MCF 10A (cell line): ENCODE measurements around the gene TAPBPL. TPM values are rescaled to one million over a fixed set of nuclear protein-coding genes. Genes with fewer than 3 reads are reported as not detected.
A peak's percentile ranks its signal among the peaks of the same experiment; 100 is the strongest.
"Not testable (repeated sequence)": the region's sequence is repeated elsewhere in the genome, so short reads cannot be mapped to it uniquely, and the experiment has no call there.

ENCODE experiments used
- BruUV-seq: library from RNA; stranded (reverse); fragments of 400-500 nt; replicated peaks from 2 replicates; lab custom pipeline; 2021; lab: Mats Ljungman, UMichigan
- CTCF ChIA-PET: fragments of 300-600 bp; sonication (Branson Sonifier 250); formaldehyde crosslinking; extraction: SDS; loops from one replicate; lab custom pipeline; 2021; ENCODE audit warnings: antibody characterized with exemption, inconsistent platforms; lab: Yijun Ruan, JAX
- POLR2A ChIA-PET: fragments of 300-600, 350-650 bp; sonication (Branson Sonifier 250); formaldehyde crosslinking; extraction: SDS; loops from one replicate; lab custom pipeline; 2020; ENCODE audit warnings: antibody characterized with exemption, inconsistent platforms; lab: Yijun Ruan, JAX
- DNase-seq: peaks from one replicate; pipeline ENCODE4 v3.0.0-alpha.2; 2018; ENCODE audit not compliant: unreplicated experiment
- H3K27ac Mint-ChIP-seq: one replicate; pipeline ENCODE4 v1.8.0; 2022; ENCODE audit warnings: mild to moderate bottlenecking, low read depth, mixed read lengths; ENCODE audit not compliant: unreplicated experiment
- H3K27me3 Mint-ChIP-seq: one replicate; pipeline ENCODE4 v1.8.0; 2022; ENCODE audit warnings: mixed read lengths; ENCODE audit not compliant: insufficient read depth, unreplicated experiment
- H3K36me3 Mint-ChIP-seq: one replicate; pipeline ENCODE4 v1.8.0; 2022; ENCODE audit warnings: mild to moderate bottlenecking, moderate library complexity, mixed read lengths; ENCODE audit not compliant: insufficient read depth, unreplicated experiment
- H3K4me1 Mint-ChIP-seq: one replicate; pipeline ENCODE4 v1.8.0; 2022; ENCODE audit warnings: mixed read lengths; ENCODE audit not compliant: insufficient read depth, unreplicated experiment
- H3K4me3 Mint-ChIP-seq: one replicate; pipeline ENCODE4 v1.8.0; 2022; ENCODE audit warnings: mild to moderate bottlenecking, moderate library complexity, mixed read lengths; ENCODE audit not compliant: unreplicated experiment
- H3K9me3 Mint-ChIP-seq: one replicate; pipeline ENCODE4 v1.8.0; 2022; ENCODE audit warnings: mixed read lengths; ENCODE audit not compliant: unreplicated experiment
- CTCF ChIP-seq: fragments of 200-600 bp; IDR thresholded peaks from one replicate; pipeline ENCODE4 v1.8.0; 2022; ENCODE audit warnings: antibody characterized with exemption, mild to moderate bottlenecking; ENCODE audit not compliant: unreplicated experiment
- intact Hi-C: fragments of 100-400 bp; cut with micrococcal nuclease; formaldehyde crosslinking; loops from 2 replicates; pipeline ENCODE4 v1.14.1; 2022
- total RNA-seq: library from RNA; stranded (reverse); gene quantifications from 2 replicates; pipeline ENCODE4 v1.2.3, GENCODE V29; 2022

TAPBPL gene
- total RNA-seq, 1 experiment from 2014 or later, result 8.1 TPM

- TF ChIP-seq CTCF, result no peak
- peaks cover 19% of the 10 kb centered on the region for H3K36me3 Mint-ChIP-seq
- peak within 1 kb of the TSS; percentile 72 for H3K4me3 Mint-ChIP-seq
- no peaks in the 10 kb centered on the region for H3K9me3 Mint-ChIP-seq
- ChIA-PET POLR2A (interaction anchor here (0.7 to 4.3 kb wide), 35 partner anchors 8 to 492 kb away, joined by 3 to 59 read pairs (median 4); partner anchors contain the start of genes GAPDH, LTBR, MRPL51 and SCNN1A), CTCF (interaction anchor here (0.8 to 3.3 kb wide), 9 partner anchors 16 to 136 kb away, joined by 3 to 18 read pairs (median 3); no protein-coding TSS in a partner anchor)
- H3K4me1 Mint-ChIP-seq, result peaks cover 13% of the 10 kb centered on the region
- peak; percentile 96 for DNase-seq
- intact Hi-C loops, result loop anchor here (2.0 kb wide), 1 partner anchor 64 kb away; the partner anchor contains the start of gene GAPDH
- peak within 1 kb of the TSS; percentile 87 for H3K27ac Mint-ChIP-seq
- H3K27me3 Mint-ChIP-seq, result no peaks in the 10 kb centered on the region
- BruUV-seq, result no TSS peak
Observed at GRCh38 chr12:6470375-6471163, 18.7 kb downstream of the TAPBPL start, which contains the start of gene VAMP1. VAMP1 (minus strand) TSS chr12:6470677; CDS start chr12:6470531, 146 bp downstream.

- Mint-ChIP-seq H3K27ac (no peak overlapping the region), H3K36me3 (peaks cover 19% of the 10 kb centered on the region), H3K27me3 (no peaks in the 10 kb centered on the region), H3K4me1 (peaks cover 19% of the 10 kb centered on the region), H3K9me3 (no peaks in the 10 kb centered on the region), H3K4me3 (no peak overlapping the region)
- intact Hi-C loops, result loop anchor here (2.0 kb wide), 1 partner anchor 63 kb away; the partner anchor contains the start of gene GAPDH
- ChIA-PET POLR2A (interaction anchor here (0.7 to 4.3 kb wide), 9 partner anchors 18 to 137 kb away, joined by 3 to 59 read pairs (median 28); partner anchors contain the start of genes GAPDH, MRPL51, SCNN1A and TAPBPL), CTCF (interaction anchor here (3.3 kb wide), 1 partner anchor 67 kb away, joined by 18 read pairs; no protein-coding TSS in a partner anchor)
- no peak for TF ChIP-seq CTCF
- no TSS peak for BruUV-seq
- DNase-seq, result peak; percentile 53
Observed at GRCh38 chr12:6471989-6472360, 20.1 kb downstream of the TAPBPL start.

DNA sequence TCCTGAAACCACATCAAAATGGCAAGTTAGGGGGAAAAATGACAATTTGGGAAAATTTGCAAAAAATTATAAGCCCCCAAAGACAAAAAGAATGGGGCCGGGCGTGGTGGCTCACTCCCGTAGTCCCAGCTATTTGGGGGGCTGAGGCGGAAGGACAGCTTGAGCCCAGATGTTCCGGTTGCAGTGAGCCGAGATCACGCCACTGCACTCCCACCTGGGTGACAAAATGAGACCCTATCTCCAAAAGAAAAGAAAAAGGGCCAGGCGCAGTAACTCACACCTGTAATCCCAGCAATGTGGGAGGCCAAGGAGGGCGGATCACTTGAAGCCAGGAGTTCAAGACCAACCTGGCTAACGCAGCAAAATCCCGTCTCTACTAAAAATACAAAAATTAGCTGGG is 20.6 kb downstream of the TAPBPL start:
- H3K4me3 Mint-ChIP-seq, result no peak overlapping the region
- peaks cover 19% of the 10 kb centered on the region for H3K36me3 Mint-ChIP-seq
- H3K27ac Mint-ChIP-seq, result no peak overlapping the region
- POLR2A ChIA-PET, result interaction anchor here (0.7 to 4.3 kb wide), 9 partner anchors 18 to 137 kb away, joined by 3 to 59 read pairs (median 28); partner anchors contain the start of genes GAPDH, MRPL51, SCNN1A and TAPBPL
- intact Hi-C loops, result no loop called here
- no peak for DNase-seq
- CTCF ChIA-PET, result interaction anchor here (3.3 kb wide), 1 partner anchor 66 kb away, joined by 18 read pairs; no protein-coding TSS in a partner anchor
- no peak for TF ChIP-seq CTCF
- BruUV-seq, result no TSS peak
- H3K27me3 Mint-ChIP-seq, result no peaks in the 10 kb centered on the region
- H3K4me1 Mint-ChIP-seq, result peaks cover 19% of the 10 kb centered on the region
- no peaks in the 10 kb centered on the region for H3K9me3 Mint-ChIP-seq

- H3K36me3 Mint-ChIP-seq, H3K4me3 Mint-ChIP-seq, H3K9me3 Mint-ChIP-seq, intact Hi-C loops, H3K27ac Mint-ChIP-seq, BruUV-seq, CTCF ChIA-PET, DNase-seq, H3K27me3 Mint-ChIP-seq, POLR2A ChIA-PET: not testable (repeated sequence)
- peaks cover 19% of the 10 kb centered on the region for H3K4me1 Mint-ChIP-seq
Observed at GRCh38 chr12:6475233-6475975, 23.6 kb downstream of the TAPBPL start.
